T-helper 2 cell treated with Interferon-gamma antibody and Interleukin-4, amounts not matched to agents 100 ng/mL and 5 ng/mL, for 36 hours (primary cell): Measurements from ENCODE around the gene CYBRD1. TPM values are rescaled to one million over a fixed set of nuclear protein-coding genes. Genes with fewer than 3 reads are reported as not detected.
"Not testable (repeated sequence)": the region's sequence is repeated elsewhere in the genome, so short reads cannot be mapped to it uniquely, and the experiment has no call there.

Source experiments
- intact Hi-C: fragments of 100-400 bp; cut with micrococcal nuclease; formaldehyde crosslinking; loops from one replicate; pipeline ENCODE4 v1.15.1; 2023
- total RNA-seq: library from RNA; stranded (reverse); gene quantifications from 2 replicates; pipeline ENCODE4 v1.2.3, GENCODE V29; 2022

The CYBRD1 gene
- total RNA-seq, 1 donor from 2014 or later, result 2.0 TPM

- intact Hi-C loops, result no loop called here
Observed at GRCh38 chr2:171515672-171516298, 6.5 kb upstream of the CYBRD1 start.

- intact Hi-C loops, result no loop called here
Observed at GRCh38 chr2:171516793-171517192, 5.5 kb upstream of the CYBRD1 start.

GRCh38 chr2:171520471-171520870, 1.8 kb upstream of the CYBRD1 start:
- intact Hi-C loops, result loop anchor here (5.0 kb wide), 1 partner anchor 358 kb away; the partner anchor contains the start of gene TLK1

GRCh38 chr2:171521361-171522051, 768 bp upstream of the CYBRD1 start:
- intact Hi-C loops, result loop anchor here (5.0 kb wide), 1 partner anchor 359 kb away; the partner anchor contains the start of gene TLK1

GRCh38 chr2:171522788-171523087, 464 bp downstream of the CYBRD1 start:
- intact Hi-C loops, result loop anchor here (5.0 kb wide), 1 partner anchor 360 kb away; the partner anchor contains the start of gene TLK1

GRCh38 chr2:171523088-171524017, 1.1 kb downstream of the CYBRD1 start:
- intact Hi-C loops, result loop anchor here (5.0 kb wide), 1 partner anchor 361 kb away; the partner anchor contains the start of gene TLK1

GRCh38 chr2:171524018-171524401, 1.7 kb downstream of the CYBRD1 start:
- intact Hi-C loops, result loop anchor here (5.0 kb wide), 1 partner anchor 362 kb away; the partner anchor contains the start of gene TLK1

- intact Hi-C loops, result no loop called here
Observed at GRCh38 chr2:171529914-171530313, 7.6 kb downstream of the CYBRD1 start.

GRCh38 chr2:171530378-171530777, 8.1 kb downstream of the CYBRD1 start:
- intact Hi-C loops, result no loop called here

GRCh38 chr2:171530859-171531258, 8.6 kb downstream of the CYBRD1 start:
- intact Hi-C loops, result not testable (repeated sequence)

- intact Hi-C loops, result no loop called here
Observed at GRCh38 chr2:171531291-171531690, 9.0 kb downstream of the CYBRD1 start.

- intact Hi-C loops, result no loop called here
Observed at GRCh38 chr2:171531836-171532450, 9.7 kb downstream of the CYBRD1 start.

GRCh38 chr2:171533331-171533730, 11.1 kb downstream of the CYBRD1 start:
- intact Hi-C loops, result no loop called here

GRCh38 chr2:171535528-171535927, 13.3 kb downstream of the CYBRD1 start:
- intact Hi-C loops, result not testable (repeated sequence)

GRCh38 chr2:171540437-171540836, 18.2 kb downstream of the CYBRD1 start:
- intact Hi-C loops, result no loop called here

- intact Hi-C loops, result no loop called here
Observed at GRCh38 chr2:171541202-171541887, 19.1 kb downstream of the CYBRD1 start.

- intact Hi-C loops, result no loop called here
Observed at GRCh38 chr2:171545086-171545485, 22.8 kb downstream of the CYBRD1 start.

GRCh38 chr2:171547256-171547655, 25.0 kb downstream of the CYBRD1 start:
- intact Hi-C loops, result no loop called here

GRCh38 chr2:171547720-171548119, 25.4 kb downstream of the CYBRD1 start:
- intact Hi-C loops, result no loop called here

GRCh38 chr2:171550613-171551012, 28.3 kb downstream of the CYBRD1 start:
- intact Hi-C loops, result no loop called here

- intact Hi-C loops, result no loop called here
Observed at GRCh38 chr2:171551836-171552235, 29.6 kb downstream of the CYBRD1 start.
